GM12878 (cell line): ENCODE data around the gene HUNK. TPM values are rescaled to one million over a fixed set of nuclear protein-coding genes. Genes with fewer than 3 reads are reported as not detected.

Source experiments
- ATAC-seq: fragments of 200-7000 bp; cut with Tn5 transposase; 3 replicates; pipeline ENCODE4 v1.9.1; 2020; ENCODE audit warnings: mild to moderate bottlenecking, moderate library complexity
- BruUV-seq: library from RNA; stranded (reverse); fragments of 400-500 nt; replicated peaks from 2 replicates; lab custom pipeline; 2021; lab: Mats Ljungman, UMichigan
- CTCF ChIA-PET: fragments of 300-600 bp; sonication (Branson Sonifier 250); formaldehyde crosslinking; extraction: SDS; loops from one replicate; lab custom pipeline; 2021; ENCODE audit warnings: inconsistent platforms; lab: Yijun Ruan, JAX
- POLR2A ChIA-PET: fragments of 350-600 bp; formaldehyde crosslinking; extraction: SDS; loops from one replicate; lab custom pipeline; 2021; ENCODE audit warnings: inconsistent platforms; lab: Charles Lee
- RAD21 ChIA-PET: fragments of 300-600 bp; sonication (Branson Sonifier 250); formaldehyde crosslinking; loops from one replicate; lab custom pipeline; 2023; ENCODE audit warnings: antibody characterized with exemption; ENCODE audit not compliant: unreplicated experiment; lab: Charles Lee
- SMC1A ChIA-PET: fragments of 300-600 bp; sonication (Branson Sonifier 250); formaldehyde crosslinking; loops from one replicate; lab custom pipeline; 2023; ENCODE audit not compliant: unreplicated experiment, uncharacterized antibody; lab: Charles Lee
- DNase-seq: peaks from one replicate; pipeline ENCODE4 v3.0.0-alpha.2; 2011; ENCODE audit warnings: low read depth, low spot score
- FAIRE-seq: peaks from 3 replicates; lab custom pipeline; 2011; peaks lifted over from hg19 to GRCh38; lab: Jason Lieb, UNC
- H2AFZ ChIP-seq: 2 replicates; pipeline ENCODE4 v1.6.0; 2011; ENCODE audit warnings: low read depth, low read length, control low read depth; ENCODE audit not compliant: control insufficient read depth
- H3K27ac ChIP-seq: 2 replicates; pipeline ENCODE4 v1.5.1; 2011; ENCODE audit warnings: control low read depth; ENCODE audit not compliant: control insufficient read depth, insufficient read depth
- H3K27me3 ChIP-seq, 2 experiments: replicated peaks in 1 of 2; 2 replicates each; pipeline versions ENCODE4 v1.6.0 to v1.6.1; 2011; ENCODE audit warnings: low read length in 1 of 2; ENCODE audit not compliant: control insufficient read depth in 2 of 2, insufficient read depth in 2 of 2
- H3K36me3 ChIP-seq, 2 experiments: 2 replicates each; pipeline ENCODE4 v1.5.1; 2011; ENCODE audit warnings: low read length in 1 of 2; ENCODE audit not compliant: control insufficient read depth in 2 of 2, insufficient read depth in 2 of 2
- H3K4me1 ChIP-seq: 2 replicates; pipeline ENCODE4 v1.6.1; 2011; ENCODE audit warnings: mild to moderate bottlenecking, low read length, moderate library complexity, mixed read lengths; ENCODE audit not compliant: control insufficient read depth, insufficient read depth
- H3K4me2 ChIP-seq: 2 replicates; pipeline ENCODE4 v1.6.0; 2011; ENCODE audit warnings: control low read depth; ENCODE audit not compliant: control insufficient read depth, insufficient read depth
- H3K4me3 ChIP-seq: fragments of 200-600 bp; sonication (generic); 2 replicates; pipeline ENCODE4 v1.5.1; 2016
- H3K79me2 ChIP-seq: 2 replicates; pipeline ENCODE4 v1.6.0; 2011; ENCODE audit warnings: low read length; ENCODE audit not compliant: control insufficient read depth, insufficient read depth
- H3K9ac ChIP-seq: 2 replicates; pipeline ENCODE4 v1.8.0; 2011; ENCODE audit warnings: low read length, control low read depth, mixed read lengths; ENCODE audit not compliant: control insufficient read depth, insufficient read depth
- H3K9me3 ChIP-seq: replicated peaks from 3 replicates; pipeline ENCODE4 v1.5.1; 2011; ENCODE audit warnings: mild to moderate bottlenecking, low read length; ENCODE audit not compliant: control insufficient read depth, insufficient read depth
- H4K20me1 ChIP-seq: 2 replicates; pipeline ENCODE4 v1.6.0; 2011; ENCODE audit not compliant: control insufficient read depth, insufficient read depth
- CHD2 ChIP-seq: IDR thresholded peaks from 2 replicates; pipeline ENCODE4 v1.6.1; 2011; ENCODE audit warnings: low read depth, low read length, improper control_type of control experiment, borderline replicate concordance
- IKZF1 ChIP-seq: fragments of 450-650 bp; conservative IDR thresholded peaks from 2 replicates; pipeline ENCODE4 v1.6.1; 2017; ENCODE audit warnings: antibody characterized with exemption, mild to moderate bottlenecking
- MTA3 ChIP-seq: IDR thresholded peaks from 2 replicates; pipeline ENCODE4 v1.6.1; 2012; ENCODE audit warnings: low read length, inconsistent platforms, borderline replicate concordance
- MYC ChIP-seq: IDR thresholded peaks from 2 replicates; pipeline ENCODE4 v1.6.1; 2011; ENCODE audit warnings: mild to moderate bottlenecking, low read length, moderate library complexity, inconsistent platforms; ENCODE audit not compliant: insufficient read depth, insufficient replicate concordance, insufficient read length, severe bottlenecking
- NFXL1 ChIP-seq: fragments of 450-650 bp; IDR thresholded peaks from 2 replicates; pipeline ENCODE4 v1.6.1; 2017; ENCODE audit warnings: antibody characterized with exemption, mild to moderate bottlenecking, borderline replicate concordance
- PML ChIP-seq: IDR thresholded peaks from 2 replicates; pipeline ENCODE4 v1.6.1; 2012; ENCODE audit warnings: low read length, inconsistent platforms
- POU2F2 ChIP-seq: IDR thresholded peaks from 3 replicates; pipeline ENCODE4 v1.6.1; 2011; ENCODE audit warnings: low read depth, mild to moderate bottlenecking, low read length, borderline replicate concordance
- TARDBP ChIP-seq: IDR thresholded peaks from 2 replicates; pipeline ENCODE4 v1.6.1; 2016; ENCODE audit warnings: borderline replicate concordance
- WGBS: methylation state at CpG from one replicate; pipeline ENCODE4 v1.1.6; 2016; ENCODE audit warnings: low lambda C conversion rate; ENCODE audit not compliant: insufficient replicate concordance, insufficient coverage; ENCODE audit errors: missing lambda C conversion rate; 5-methylcytosine and 5-hydroxymethylcytosine counted together
- in situ Hi-C: fragments of 300-500 bp; cut with MboI; formaldehyde crosslinking; loops from 9 replicates; pipeline ENCODE4 v1.14.3; 2018; ENCODE audit warnings: mixed read lengths
- intact Hi-C: fragments of 100-400 bp; cut with micrococcal nuclease; formaldehyde crosslinking; loops from one replicate; pipeline ENCODE4 v1.14.2; 2022; ENCODE audit not compliant: unreplicated experiment
- polyA plus RNA-seq, 11 experiments: library from polyadenylated mRNA; depleted of rRNA in 4 of 11; unstranded in 6 of 11; stranded (reverse) in 5 of 11; fragments of >200 nt; fragmentation: Nextera tagmentation in 4 of 11; fragmentation: Illumina TruSeq in 1 of 11; extraction: Ambion mirVana in 4 of 11; extraction: Trizol in 1 of 11; gene quantifications; 1 replicate in 1 of 11; 2 replicates in 10 of 11; pipeline versions ENCODE4 v1.2.1 to v1.2.3, GENCODE V29; 2011 to 2016; ENCODE audit warnings: inconsistent platforms in 2 of 11, missing spikeins in 2 of 11, low read depth in 1 of 11
- total RNA-seq, 4 experiments: library from RNA; depleted of rRNA in 3 of 4; stranded (reverse); fragments of >200 nt in 3 of 4; fragmentation: Illumina TruSeq in 1 of 4; extraction: Trizol in 1 of 4; gene quantifications; 2 replicates each; pipeline versions ENCODE4 v1.2.1 to v1.2.3, GENCODE V29; 2013 to 2021
- TF ChIP-seq, protein P1 (sequence below): fragments of 450-650 bp; conservative IDR thresholded peaks from 2 replicates; pipeline ENCODE4 v1.6.1; 2017; ENCODE audit warnings: mild to moderate bottlenecking, moderate library complexity
- TF ChIP-seq, protein P2 (sequence below): IDR thresholded peaks from 2 replicates; pipeline ENCODE4 v1.6.1; 2011; ENCODE audit warnings: low read depth, low read length, improper control_type of control experiment, borderline replicate concordance

The HUNK gene
- total and polyA plus RNA-seq, 10 of the 15 experiments (the other 5 are each of a cell fraction or from before 2014, with no cell fraction given): under 0.01 to 0.14 (median 0.03) TPM; not detected in 7

DNA sequence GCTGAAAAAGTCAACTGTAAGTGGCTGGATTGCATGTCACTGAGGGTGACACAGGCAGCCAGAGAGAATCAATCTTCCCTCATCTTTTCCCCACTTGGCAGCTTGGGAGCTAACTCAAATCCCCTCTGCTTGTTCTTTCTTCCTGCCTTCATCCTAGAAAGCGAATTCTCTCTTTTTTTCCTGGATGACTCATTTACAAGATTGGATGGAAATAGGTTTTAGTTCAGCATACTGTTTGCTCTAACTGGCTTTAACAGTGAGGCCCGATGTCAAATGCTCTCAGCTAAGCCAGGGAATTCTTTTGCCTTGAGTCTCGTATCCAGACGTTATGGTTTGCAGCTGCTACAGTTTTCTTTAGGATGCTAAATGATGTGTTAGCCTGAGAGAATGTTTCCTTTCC, 72.7 kb downstream of the HUNK start:
- Histone ChIP-seq H3K27ac (no peak overlapping the region), H3K9ac (no peak overlapping the region), H3K4me1 (no peaks in the 10 kb centered on the region), H3K9me3 (no peaks in the 10 kb centered on the region), H2AFZ (no peak overlapping the region), H3K27me3 (no peaks in the 10 kb centered on the region; a peak in 1 of 4 replicates), H3K4me2 (no peak overlapping the region), H3K79me2 (no peaks in the 10 kb centered on the region), H3K36me3 (no peaks in the 10 kb centered on the region), H3K4me3 (no peak overlapping the region), H4K20me1 (no peaks in the 10 kb centered on the region)
- WGBS: 15% methylated on average over 4 of the region's 4 CpGs
- DNase-seq: no peak
- ATAC-seq: no peak
- in situ Hi-C loops (no loop called here), intact Hi-C loops (no loop called here)
- ChIA-PET POLR2A (no interaction called here), SMC1A (no interaction called here), RAD21 (no interaction called here), CTCF (no interaction called here)
- TF ChIP-seq PML (no peak), MYC (no peak)
- BruUV-seq: no TSS peak
- FAIRE-seq: no peak

- POLR2A ChIA-PET: no interaction called here
- Histone ChIP-seq H3K9ac (no peak overlapping the region), H3K27ac (no peak overlapping the region), H3K4me3 (no peak overlapping the region), H3K4me2 (no peak overlapping the region), H3K79me2 (no peaks in the 10 kb centered on the region), H3K9me3 (no peaks in the 10 kb centered on the region), H2AFZ (no peak overlapping the region), H4K20me1 (no peaks in the 10 kb centered on the region), H3K27me3 (no peaks in the 10 kb centered on the region; a peak in 1 of 4 replicates), H3K4me1 (no peaks in the 10 kb centered on the region), H3K36me3 (no peaks in the 10 kb centered on the region)
- in situ Hi-C loops (no loop called here), intact Hi-C loops (no loop called here)
- CTCF ChIA-PET: no interaction called here
- FAIRE-seq (no peak), DNase-seq (no peak), ATAC-seq (no peak)
- WGBS: 25% methylated on average over 7 of the region's 7 CpGs
- TF ChIP-seq POU2F2: no peak
- no peak for TF ChIP-seq CHD2
- TF ChIP-seq, protein P1, sequence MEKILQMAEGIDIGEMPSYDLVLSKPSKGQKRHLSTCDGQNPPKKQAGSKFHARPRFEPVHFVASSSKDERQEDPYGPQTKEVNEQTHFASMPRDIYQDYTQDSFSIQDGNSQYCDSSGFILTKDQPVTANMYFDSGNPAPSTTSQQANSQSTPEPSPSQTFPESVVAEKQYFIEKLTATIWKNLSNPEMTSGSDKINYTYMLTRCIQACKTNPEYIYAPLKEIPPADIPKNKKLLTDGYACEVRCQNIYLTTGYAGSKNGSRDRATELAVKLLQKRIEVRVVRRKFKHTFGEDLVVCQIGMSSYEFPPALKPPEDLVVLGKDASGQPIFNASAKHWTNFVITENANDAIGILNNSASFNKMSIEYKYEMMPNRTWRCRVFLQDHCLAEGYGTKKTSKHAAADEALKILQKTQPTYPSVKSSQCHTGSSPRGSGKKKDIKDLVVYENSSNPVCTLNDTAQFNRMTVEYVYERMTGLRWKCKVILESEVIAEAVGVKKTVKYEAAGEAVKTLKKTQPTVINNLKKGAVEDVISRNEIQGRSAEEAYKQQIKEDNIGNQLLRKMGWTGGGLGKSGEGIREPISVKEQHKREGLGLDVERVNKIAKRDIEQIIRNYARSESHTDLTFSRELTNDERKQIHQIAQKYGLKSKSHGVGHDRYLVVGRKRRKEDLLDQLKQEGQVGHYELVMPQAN: no peak
- no peak for TF ChIP-seq IKZF1
- no peak for TF ChIP-seq MTA3
- no peak for TF ChIP-seq NFXL1
- TF ChIP-seq TARDBP: no peak
- TF ChIP-seq, protein P2, sequence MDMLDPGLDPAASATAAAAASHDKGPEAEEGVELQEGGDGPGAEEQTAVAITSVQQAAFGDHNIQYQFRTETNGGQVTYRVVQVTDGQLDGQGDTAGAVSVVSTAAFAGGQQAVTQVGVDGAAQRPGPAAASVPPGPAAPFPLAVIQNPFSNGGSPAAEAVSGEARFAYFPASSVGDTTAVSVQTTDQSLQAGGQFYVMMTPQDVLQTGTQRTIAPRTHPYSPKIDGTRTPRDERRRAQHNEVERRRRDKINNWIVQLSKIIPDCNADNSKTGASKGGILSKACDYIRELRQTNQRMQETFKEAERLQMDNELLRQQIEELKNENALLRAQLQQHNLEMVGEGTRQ: no peak
- SMC1A ChIA-PET: no interaction called here
- RAD21 ChIA-PET: no interaction called here
- no TSS peak for BruUV-seq
These were observed 73.4 kb downstream of the HUNK start for GRCh38 chr21:31946231-31946630.
